ENCODE measurements around the gene PCYT1A. TPM values are rescaled to one million over a fixed set of nuclear protein-coding genes. Genes with fewer than 3 reads are reported as not detected.

PCYT1A gene
- total RNA-seq, 1 donor from 2014 or later = 55.7 TPM

GRCh38 chr3:196225763-196226364 is 61.7 kb downstream of the PCYT1A start:
- Histone ChIP-seq H3K4me1 (no peaks in the 10 kb centered on the region), H3K4me3 (no peak overlapping the region), H3K9me3 (no peaks in the 10 kb centered on the region), H3K36me3 (no peaks in the 10 kb centered on the region), H3K27me3 (no peaks in the 10 kb centered on the region), H3K27ac (no peak overlapping the region)
- DNase-seq (ENCODE audit: extremely low spot score in 2 of 2) = no peak
- no peak for TF ChIP-seq POLR2AphosphoS5 (IDR thresholded peaks at IDR 0.05; ENCODE audit: insufficient read depth in 1 of 2, low read depth in 1 of 2)
- TF ChIP-seq CTCF (IDR thresholded peaks at IDR 0.05) = no peak
- TF ChIP-seq POLR2A (IDR thresholded peaks at IDR 0.05) = no peak
- intact Hi-C loops (cut with DNase I) = no loop called here

- no peaks in the 10 kb centered on the region for H3K4me1 ChIP-seq
- H3K36me3 ChIP-seq = no peaks in the 10 kb centered on the region
- no peak overlapping the region for H3K27ac ChIP-seq
- TF ChIP-seq POLR2AphosphoS5 (IDR thresholded peaks at IDR 0.05; ENCODE audit: insufficient read depth in 1 of 2, low read depth in 1 of 2) = no peak
- TF ChIP-seq CTCF (IDR thresholded peaks at IDR 0.05) = no peak
- TF ChIP-seq POLR2A (IDR thresholded peaks at IDR 0.05) = no peak
- no peaks in the 10 kb centered on the region for H3K9me3 ChIP-seq
- no peak for DNase-seq (ENCODE audit: extremely low spot score in 2 of 2)
- intact Hi-C loops (cut with DNase I) = no loop called here
- no peaks in the 10 kb centered on the region for H3K27me3 ChIP-seq
- H3K4me3 ChIP-seq = no peak overlapping the region
Measured at GRCh38 chr3:196225086-196225485, 62.4 kb downstream of the PCYT1A start.

DNA sequence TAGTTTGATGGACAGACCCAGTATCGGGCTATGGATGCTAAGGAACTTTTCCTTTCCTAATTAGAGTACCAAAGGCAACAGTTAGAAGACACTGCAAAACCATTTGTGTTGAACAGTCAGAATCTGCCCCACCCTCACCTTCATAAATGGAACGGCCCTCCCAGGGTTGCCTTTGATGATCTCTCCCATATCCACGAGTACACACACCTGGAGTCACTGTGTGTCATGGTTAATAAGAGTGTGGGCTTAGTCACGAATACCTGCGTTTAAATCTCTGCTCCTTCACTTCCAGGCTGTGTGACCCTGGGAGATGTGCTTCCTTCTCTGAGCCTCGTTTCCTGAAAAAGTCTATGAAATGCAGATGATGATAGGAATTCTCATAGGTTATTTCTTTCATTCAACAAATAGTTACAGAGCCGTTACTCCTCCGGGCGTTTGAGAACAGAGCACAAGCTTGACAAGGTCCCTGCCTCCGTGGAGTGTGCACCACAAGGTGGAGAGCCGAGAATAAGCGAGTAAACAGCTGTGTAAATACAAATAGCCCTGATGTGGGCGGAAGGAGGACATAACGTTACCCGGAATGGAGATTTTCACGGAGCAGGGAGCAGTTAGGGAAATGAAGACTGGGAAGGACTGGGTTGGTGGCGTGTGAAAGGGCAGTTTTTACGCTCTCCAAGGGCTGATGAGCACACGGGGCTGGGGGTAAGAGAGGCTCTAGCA is 64.5 kb downstream of the PCYT1A start:
- TF ChIP-seq POLR2A (IDR thresholded peaks at IDR 0.05) (no peak), POLR2AphosphoS5 (IDR thresholded peaks at IDR 0.05; ENCODE audit: insufficient read depth in 1 of 2, low read depth in 1 of 2) (no peak), CTCF (IDR thresholded peaks at IDR 0.05) (no peak)
- Histone ChIP-seq H3K4me1 (no peaks in the 10 kb centered on the region), H3K27me3 (no peaks in the 10 kb centered on the region), H3K9me3 (no peaks in the 10 kb centered on the region), H3K36me3 (no peaks in the 10 kb centered on the region), H3K27ac (no peak overlapping the region), H3K4me3 (no peak overlapping the region)
- no peak for DNase-seq (ENCODE audit: extremely low spot score in 2 of 2)
- intact Hi-C loops (cut with DNase I) = no loop called here

DNA sequence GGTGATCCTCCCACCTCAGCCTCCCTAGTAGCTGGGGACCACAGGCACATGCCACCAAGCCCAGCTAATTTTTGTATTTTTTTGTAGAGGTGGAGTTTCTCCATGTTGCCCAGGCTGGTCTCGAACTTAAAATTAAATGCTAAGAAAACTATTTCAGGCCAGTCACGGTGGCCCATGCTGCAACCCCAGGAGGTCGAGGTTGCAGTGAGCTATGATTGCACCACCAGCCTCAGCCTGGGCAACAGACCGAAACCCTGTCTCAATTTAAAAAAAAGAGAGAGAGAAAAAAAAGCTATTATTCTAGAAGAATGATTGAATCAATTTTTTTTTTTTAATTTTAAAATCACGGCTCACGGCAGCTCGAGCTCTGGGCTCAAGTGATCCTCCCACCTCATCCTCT is 66.5 kb downstream of the PCYT1A start:
- Histone ChIP-seq H3K4me3 (no peak overlapping the region), H3K27ac (no peak overlapping the region), H3K9me3 (no peaks in the 10 kb centered on the region), H3K27me3 (no peaks in the 10 kb centered on the region), H3K4me1 (no peaks in the 10 kb centered on the region), H3K36me3 (no peaks in the 10 kb centered on the region)
- TF ChIP-seq POLR2AphosphoS5 (IDR thresholded peaks at IDR 0.05; ENCODE audit: insufficient read depth in 1 of 2, low read depth in 1 of 2) = no peak
- TF ChIP-seq CTCF (IDR thresholded peaks at IDR 0.05) = no peak
- no peak for TF ChIP-seq POLR2A (IDR thresholded peaks at IDR 0.05)
- no peak for DNase-seq (ENCODE audit: extremely low spot score in 2 of 2)
- intact Hi-C loops (cut with DNase I) = no loop called here

DNA sequence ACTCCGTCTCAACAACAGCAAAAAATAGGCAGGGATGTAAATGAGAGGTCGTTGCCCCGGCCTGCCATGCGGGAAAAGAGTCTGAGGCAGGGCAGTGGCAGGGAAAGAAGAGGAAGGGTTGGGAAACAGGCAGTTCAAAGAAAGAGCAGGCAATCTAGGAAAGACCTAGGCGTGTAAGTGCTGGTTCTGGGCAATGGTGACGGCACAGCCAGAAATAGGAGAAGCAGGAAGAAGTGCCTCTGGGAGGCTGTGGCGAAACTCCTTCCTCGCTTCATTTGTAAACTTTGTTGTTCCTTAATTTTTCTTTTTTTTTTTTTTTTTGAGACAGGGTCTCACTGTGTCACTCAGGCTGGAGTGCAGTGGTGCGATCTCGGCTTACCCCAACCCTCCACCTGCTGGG is 66.9 kb downstream of the PCYT1A start:
- intact Hi-C loops (cut with DNase I) = no loop called here
- DNase-seq (ENCODE audit: extremely low spot score in 2 of 2) = no peak
- Histone ChIP-seq H3K27me3 (no peaks in the 10 kb centered on the region), H3K36me3 (no peaks in the 10 kb centered on the region), H3K4me1 (no peaks in the 10 kb centered on the region), H3K27ac (no peak overlapping the region), H3K4me3 (no peak overlapping the region), H3K9me3 (no peaks in the 10 kb centered on the region)
- TF ChIP-seq POLR2AphosphoS5 (IDR thresholded peaks at IDR 0.05; ENCODE audit: insufficient read depth in 1 of 2, low read depth in 1 of 2) (no peak), POLR2A (IDR thresholded peaks at IDR 0.05) (no peak)
